Upper lobe of left lung (tissue), 4 donors: ENCODE data around the gene CDC34.

Experiments
- CTCF ChIP-seq, 6 experiments: fragments of 450-650 bp in 4 of 6; fragments of 200-600 bp in 2 of 6; sonication (generic) in 2 of 6; IDR thresholded peaks; one replicate each; pipeline ENCODE4 v1.5.1; 2016 to 2019; ENCODE audit warnings: antibody characterized with exemption in 6 of 6
- EP300 ChIP-seq, 4 donors: sonication (generic); formaldehyde crosslinking; IDR thresholded peaks; one replicate each; pipeline ENCODE4 v1.5.1; 2017; ENCODE audit warnings: antibody characterized with exemption in 4 of 4, control low read depth in 2 of 4
- POLR2A ChIP-seq, 4 donors: fragments of 450-650 bp; IDR thresholded peaks; one replicate each; pipeline ENCODE4 v1.5.1; 2016 to 2017; ENCODE audit warnings: antibody characterized with exemption in 4 of 4, mild to moderate bottlenecking in 2 of 4
- POLR2AphosphoS5 ChIP-seq, 2 donors: sonication (generic); formaldehyde crosslinking; IDR thresholded peaks; one replicate each; pipeline ENCODE4 v1.5.1; 2017; ENCODE audit warnings: antibody characterized with exemption in 2 of 2

- TF ChIP-seq CTCF (IDR thresholded peaks at IDR 0.05) (no peak), POLR2AphosphoS5 (IDR thresholded peaks at IDR 0.05) (no peak), EP300 (IDR thresholded peaks at IDR 0.05) (no peak), POLR2A (IDR thresholded peaks at IDR 0.05) (no peak)
Measured at GRCh38 chr19:580274-580835, 48.8 kb downstream of the CDC34 start.
